Osteoblast (primary cell): ENCODE measurements around the gene SDC4. TPM values are rescaled to one million over a fixed set of nuclear protein-coding genes. Genes with fewer than 3 reads are reported as not detected.

Source experiments
- DNase-seq: peaks from one replicate; pipeline ENCODE4 v3.0.0; 2011; ENCODE audit warnings: low spot score, mixed read lengths; ENCODE audit not compliant: insufficient read length; ENCODE audit errors: missing footprints
- H2AFZ ChIP-seq: 2 replicates; pipeline ENCODE4 v1.6.0; 2011; ENCODE audit warnings: mild to moderate bottlenecking, low read length
- H3K27ac ChIP-seq: 2 replicates; pipeline ENCODE4 v1.5.1; 2011; ENCODE audit warnings: mild to moderate bottlenecking, low read depth, low read length, moderate library complexity
- H3K27me3 ChIP-seq: 2 replicates; pipeline ENCODE4 v1.6.0; 2012; ENCODE audit warnings: mild to moderate bottlenecking, control low read depth, inconsistent platforms, low read length, moderate library complexity; ENCODE audit not compliant: insufficient read depth
- H3K36me3 ChIP-seq: 2 replicates; pipeline ENCODE4 v1.5.1; 2011; ENCODE audit warnings: mild to moderate bottlenecking, low read length, control low read depth, moderate library complexity; ENCODE audit not compliant: insufficient read depth
- H3K4me1 ChIP-seq: 2 replicates; pipeline ENCODE4 v1.5.1; 2011; ENCODE audit warnings: mild to moderate bottlenecking, low read length, control low read depth, moderate library complexity; ENCODE audit not compliant: insufficient read depth
- H3K4me2 ChIP-seq: 2 replicates; pipeline ENCODE4 v1.6.0; 2011; ENCODE audit warnings: mild to moderate bottlenecking, low read length; ENCODE audit not compliant: insufficient read depth
- H3K4me3 ChIP-seq: fragments of 200-600 bp; sonication (generic); 3 replicates; pipeline ENCODE4 v1.5.1; 2012; ENCODE audit warnings: mild to moderate bottlenecking, low read length, inconsistent platforms; ENCODE audit not compliant: insufficient read depth
- H3K79me2 ChIP-seq: 2 replicates; pipeline ENCODE4 v1.6.0; 2012; ENCODE audit warnings: mild to moderate bottlenecking, low read length, control low read depth, inconsistent platforms; ENCODE audit not compliant: insufficient read depth
- H3K9me3 ChIP-seq: 2 replicates; pipeline ENCODE4 v1.5.1; 2011; ENCODE audit warnings: low read depth, low read length, control low read depth
- H4K20me1 ChIP-seq: 2 replicates; pipeline ENCODE4 v1.6.0; 2012; ENCODE audit warnings: mild to moderate bottlenecking, low read length, control low read depth; ENCODE audit not compliant: insufficient read depth
- CTCF ChIP-seq: IDR thresholded peaks from 2 replicates; pipeline ENCODE4 v1.5.1; 2011; ENCODE audit warnings: mild to moderate bottlenecking, low read depth, low read length, moderate library complexity; ENCODE audit errors: extremely low read depth
- total RNA-seq: library from RNA; depleted of rRNA; stranded (reverse); fragments of >200 nt; gene quantifications from 2 replicates; pipeline ENCODE4 v1.2.3, GENCODE V29; 2012

SDC4 gene
- total RNA-seq, 1 donor, result 267 TPM

- H3K4me3 ChIP-seq, result no peak overlapping the region
- H4K20me1 ChIP-seq, result peaks cover 30% of the 10 kb centered on the region
- DNase-seq, result no peak
- H3K4me1 ChIP-seq, result peaks cover 40% of the 10 kb centered on the region
- H3K4me2 ChIP-seq, result no peak overlapping the region
- H2AFZ ChIP-seq, result no peak overlapping the region
- H3K9me3 ChIP-seq, result no peaks in the 10 kb centered on the region
- peaks cover 30% of the 10 kb centered on the region for H3K79me2 ChIP-seq
- H3K36me3 ChIP-seq, result peaks cover 8% of the 10 kb centered on the region
- H3K27me3 ChIP-seq, result no peaks in the 10 kb centered on the region
- no peak overlapping the region for H3K27ac ChIP-seq
- TF ChIP-seq CTCF, result no peak
These were observed 2.0 kb upstream of the SDC4 start for GRCh38 chr20:45350217-45350616.

GRCh38 chr20:45347297-45347935 is 808 bp downstream of the SDC4 start:
- H2AFZ ChIP-seq, result no peak overlapping the region
- H4K20me1 ChIP-seq, result peaks cover 41% of the 10 kb centered on the region
- H3K36me3 ChIP-seq, result peaks cover 23% of the 10 kb centered on the region
- peak overlapping the region; percentile 91 for H3K4me2 ChIP-seq
- TF ChIP-seq CTCF, result no peak
- peaks cover 52% of the 10 kb centered on the region for H3K4me1 ChIP-seq
- peak; percentile 82 for DNase-seq
- H3K27me3 ChIP-seq, result no peaks in the 10 kb centered on the region
- H3K9me3 ChIP-seq, result no peaks in the 10 kb centered on the region
- peak overlapping the region; percentile 100 for H3K27ac ChIP-seq
- peaks cover 58% of the 10 kb centered on the region for H3K79me2 ChIP-seq
- H3K4me3 ChIP-seq, result peak overlapping the region; percentile 90

GRCh38 chr20:45346851-45347250 is 1.4 kb downstream of the SDC4 start:
- Histone ChIP-seq H3K27me3 (no peaks in the 10 kb centered on the region), H4K20me1 (peaks cover 46% of the 10 kb centered on the region), H2AFZ (no peak overlapping the region), H3K4me3 (peak overlapping the region; percentile 90), H3K27ac (peak overlapping the region; percentile 100), H3K4me2 (peak overlapping the region; percentile 91), H3K9me3 (no peaks in the 10 kb centered on the region), H3K79me2 (peaks cover 64% of the 10 kb centered on the region), H3K4me1 (peaks cover 57% of the 10 kb centered on the region), H3K36me3 (peaks cover 25% of the 10 kb centered on the region)
- TF ChIP-seq CTCF, result no peak
- peak; percentile 45 for DNase-seq

- Histone ChIP-seq H3K79me2 (peaks cover 69% of the 10 kb centered on the region), H2AFZ (no peak overlapping the region), H3K36me3 (peaks cover 31% of the 10 kb centered on the region), H4K20me1 (peaks cover 50% of the 10 kb centered on the region), H3K9me3 (no peaks in the 10 kb centered on the region), H3K27me3 (no peaks in the 10 kb centered on the region), H3K4me2 (peak overlapping the region; percentile 91), H3K4me3 (peak overlapping the region; percentile 90), H3K27ac (peak overlapping the region; percentile 100), H3K4me1 (peaks cover 63% of the 10 kb centered on the region)
- DNase-seq, result no peak
- TF ChIP-seq CTCF, result no peak
These were observed 1.9 kb downstream of the SDC4 start for GRCh38 chr20:45346291-45346718.
